NCI-H1417 treated with DMSO at 0.1 percent for 48 hours (cell line): ENCODE results near the gene CTDSPL2.
"Not testable (repeated sequence)": the region's sequence is repeated elsewhere in the genome, so short reads cannot be mapped to it uniquely, and the experiment has no call there.

Source experiments
- DNase-seq: peaks from one replicate; lab custom pipeline; 2025; lab: John Stamatoyannopoulos, UW

CTDSPL2 gene

DNA sequence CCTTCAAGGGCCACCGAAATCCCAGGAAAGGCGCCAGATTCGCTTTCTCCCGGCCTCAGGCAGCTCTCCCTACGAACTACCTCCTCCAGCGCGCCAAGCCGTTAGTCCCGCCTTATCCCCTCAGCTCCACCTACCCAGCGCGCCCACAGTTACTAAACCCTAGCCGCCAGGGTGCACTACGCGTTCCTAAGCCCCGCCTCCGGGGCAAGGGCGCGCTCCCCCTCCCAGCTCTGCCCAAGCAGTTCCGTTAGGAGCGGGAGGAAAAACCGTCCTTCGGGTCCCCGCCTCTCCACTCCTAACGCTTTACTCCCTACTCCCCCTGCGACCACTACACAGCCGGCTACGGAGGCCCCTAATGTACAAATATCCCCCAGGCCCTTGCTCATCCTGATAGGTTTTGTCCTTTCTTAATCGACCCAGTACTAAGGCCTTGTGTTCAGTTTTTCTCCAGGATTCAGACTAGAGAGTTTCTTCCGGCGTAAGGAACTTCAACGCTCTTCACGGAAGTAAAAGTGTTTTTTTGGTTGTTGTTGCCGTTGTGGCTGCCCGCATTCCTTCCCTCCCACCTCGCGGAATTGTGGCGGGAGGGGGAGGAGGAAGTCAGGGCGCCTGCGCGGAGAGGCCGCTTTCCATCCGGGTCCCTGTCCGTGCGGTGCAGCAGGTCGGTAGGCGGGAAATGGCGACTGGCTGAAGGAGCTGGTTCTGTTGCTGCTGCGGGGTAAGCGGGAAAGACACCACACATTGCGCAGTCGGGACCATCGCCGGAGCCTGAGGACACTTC, at the start of gene CTDSPL2:
Gene CTDSPL2, plus strand, starts transcription at position 655 of the 781 bp plus-strand sequence. CDS start 31,386 bp downstream, outside the sequence.
- DNase-seq: peak; percentile 99

GRCh38 chr15:44381236-44381635, 46.2 kb upstream of the CTDSPL2 start:
- DNase-seq: no peak

DNA sequence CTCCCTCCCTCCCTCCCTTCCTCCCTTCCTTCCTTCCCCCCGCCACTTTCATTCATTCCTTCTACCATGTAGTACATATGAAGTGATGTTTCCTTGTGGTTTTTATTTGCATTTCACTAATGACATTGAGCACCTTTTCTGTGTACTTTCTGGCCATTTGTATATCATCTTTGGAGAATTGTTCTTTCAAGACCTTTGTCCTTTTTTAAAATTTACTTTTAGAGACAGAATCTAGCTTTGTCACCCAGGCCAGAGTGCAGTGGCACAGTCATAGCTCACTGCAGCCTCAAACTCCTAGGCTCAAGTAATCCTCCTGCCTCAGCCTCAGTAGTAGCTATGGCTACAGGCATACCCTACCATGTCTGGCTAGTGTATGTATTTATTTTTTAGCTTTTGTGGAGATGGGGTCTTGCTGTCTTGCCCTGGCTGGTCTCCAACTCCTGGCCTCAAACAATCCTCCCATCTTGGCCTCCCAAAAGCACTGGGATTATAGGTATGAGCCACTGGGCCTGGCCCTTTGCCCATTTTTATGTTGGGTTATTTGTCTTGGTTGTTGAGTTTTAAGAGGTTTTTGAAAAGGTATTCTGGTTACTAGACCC, 42.0 kb upstream of the CTDSPL2 start:
- DNase-seq: no peak

- DNase-seq: no peak
These were observed 33.4 kb upstream of the CTDSPL2 start for GRCh38 chr15:44394062-44394461.

- DNase-seq: no peak
These were observed 32.9 kb upstream of the CTDSPL2 start for GRCh38 chr15:44394562-44394961.

DNA sequence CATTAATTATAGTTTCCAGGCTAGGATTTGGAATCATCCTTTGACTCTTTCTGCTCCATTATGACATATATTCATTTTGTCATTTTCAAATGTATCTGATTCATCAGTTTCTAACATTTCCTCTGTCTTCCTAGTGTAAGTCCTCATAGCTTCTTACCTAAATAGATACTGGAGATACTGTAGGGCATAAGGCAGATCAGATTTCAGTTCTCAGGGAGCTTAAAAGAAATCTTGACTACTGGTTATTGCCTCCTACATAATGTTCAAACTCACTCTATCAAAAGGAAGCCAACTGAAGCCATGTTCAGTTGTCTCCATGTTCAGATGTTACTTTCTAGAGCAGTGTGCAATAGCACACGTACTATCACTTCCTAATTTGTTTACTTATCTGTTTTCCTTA, 29.6 kb upstream of the CTDSPL2 start:
- no peak for DNase-seq

DNA sequence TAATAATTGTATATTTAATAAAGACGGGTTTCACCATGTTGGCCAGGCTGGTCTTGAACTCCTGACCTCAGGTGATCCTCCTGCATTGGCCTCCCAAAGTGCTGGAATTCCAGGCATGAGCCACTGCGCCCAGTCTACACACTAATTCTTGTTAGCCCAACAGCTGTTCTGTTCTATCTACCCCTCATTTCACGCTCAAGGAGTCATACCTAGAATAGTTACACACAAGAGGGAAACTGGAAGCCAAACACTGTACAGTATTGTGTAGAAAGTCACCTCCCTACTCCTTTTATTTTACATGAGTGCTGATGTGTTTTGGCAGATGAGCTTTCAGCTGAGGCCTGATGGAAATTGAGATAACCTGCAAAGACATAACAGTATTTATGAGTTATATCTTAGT, 13.4 kb upstream of the CTDSPL2 start:
- no peak for DNase-seq

- no peak for DNase-seq
These were observed 611 bp downstream of the CTDSPL2 start for GRCh38 chr15:44427756-44428724.

- no peak for DNase-seq
These were observed 8.7 kb downstream of the CTDSPL2 start for GRCh38 chr15:44435893-44436667.

DNA sequence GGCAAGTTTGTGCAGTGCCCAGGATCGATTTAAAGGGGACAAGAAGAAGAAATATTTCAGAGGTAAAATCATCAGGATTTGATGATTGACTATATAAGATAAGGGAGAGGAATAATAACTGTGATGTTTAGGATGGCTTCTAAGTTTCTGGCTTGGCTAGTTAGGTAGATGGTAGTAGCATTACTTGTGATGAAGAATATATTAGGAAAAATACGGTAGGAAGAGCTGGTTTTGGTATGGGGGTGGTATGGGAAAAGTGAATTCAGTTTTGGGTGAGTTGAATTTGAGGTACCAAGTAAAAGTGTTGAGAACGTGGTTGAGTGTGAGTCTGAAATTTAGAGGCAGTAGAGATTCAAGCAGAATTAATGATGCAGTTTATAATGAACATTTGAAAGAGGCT, 11.0 kb downstream of the CTDSPL2 start:
- no peak for DNase-seq

DNA sequence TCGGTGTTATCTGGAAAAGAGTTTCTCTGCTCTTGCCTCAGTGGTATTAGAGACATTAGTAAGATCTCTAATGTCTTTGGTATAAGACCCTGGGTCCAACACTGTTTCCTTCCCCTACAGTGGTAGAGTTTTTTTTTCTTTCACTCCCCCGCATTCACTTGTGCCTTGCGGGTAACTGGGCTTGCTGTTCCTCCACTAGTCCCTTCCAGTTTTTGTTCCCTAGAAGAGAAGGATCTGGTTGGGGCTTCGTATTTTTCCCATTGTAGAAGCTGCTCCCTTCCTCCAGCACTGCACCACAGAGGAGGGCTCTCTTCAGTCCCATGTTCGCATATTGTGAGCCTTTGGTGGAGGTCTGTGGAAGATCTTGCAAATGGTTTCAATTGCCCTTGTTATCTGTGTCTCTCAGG, 13.7 kb downstream of the CTDSPL2 start:
- no peak for DNase-seq

DNA sequence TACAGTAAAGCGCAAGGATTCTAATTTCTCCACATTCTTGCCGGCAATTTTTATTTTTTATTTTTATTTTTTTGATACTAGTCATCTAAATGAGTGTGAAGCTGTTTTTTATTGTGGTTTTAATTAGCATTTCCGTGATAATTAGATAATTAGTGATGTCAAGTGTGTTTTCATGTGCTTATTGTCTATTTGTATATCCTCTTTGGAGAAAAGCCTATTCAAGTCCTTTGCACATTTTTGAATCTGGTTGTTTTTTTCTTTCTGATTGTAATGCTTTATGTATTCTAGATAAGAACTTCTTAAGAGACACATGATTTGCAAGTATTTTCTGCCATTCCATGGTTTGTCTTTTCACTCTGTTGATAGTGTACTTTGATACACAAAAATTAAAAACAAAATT, 16.1 kb downstream of the CTDSPL2 start:
- DNase-seq: no peak

DNA sequence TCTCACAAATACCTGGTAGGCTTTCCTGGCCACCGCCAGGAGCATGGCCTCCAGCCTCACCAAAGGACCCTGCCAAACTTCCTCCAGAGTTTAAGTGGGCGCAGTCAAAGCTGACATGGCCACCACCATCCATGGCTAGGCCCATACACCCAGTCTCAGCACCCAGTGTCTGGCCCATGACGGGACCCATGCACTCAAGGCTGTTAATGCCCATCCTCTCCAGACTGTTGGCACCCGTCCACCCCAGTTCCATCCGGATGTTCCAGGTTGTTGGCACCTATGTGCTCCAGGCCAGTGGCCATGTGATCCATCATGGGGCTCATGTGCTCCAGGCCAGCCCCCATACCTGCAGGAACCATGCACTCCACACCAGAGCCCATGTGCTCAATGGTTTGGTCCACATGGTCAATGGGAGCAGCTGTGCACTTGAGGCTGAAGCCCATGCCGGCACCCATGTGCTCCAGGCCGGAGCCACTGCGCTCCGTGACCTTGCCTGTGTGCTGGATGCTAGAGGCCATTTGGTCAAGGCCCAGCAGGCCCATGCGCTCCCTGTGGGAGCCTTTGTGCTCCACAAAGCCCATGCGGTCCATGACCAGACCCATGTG, 20.4 kb downstream of the CTDSPL2 start:
- DNase-seq: no peak

- DNase-seq: no peak
These were observed 22.7 kb downstream of the CTDSPL2 start for GRCh38 chr15:44450172-44450571.

- not testable (repeated sequence) for DNase-seq
These were observed 26.3 kb downstream of the CTDSPL2 start for GRCh38 chr15:44453578-44454283.

DNA sequence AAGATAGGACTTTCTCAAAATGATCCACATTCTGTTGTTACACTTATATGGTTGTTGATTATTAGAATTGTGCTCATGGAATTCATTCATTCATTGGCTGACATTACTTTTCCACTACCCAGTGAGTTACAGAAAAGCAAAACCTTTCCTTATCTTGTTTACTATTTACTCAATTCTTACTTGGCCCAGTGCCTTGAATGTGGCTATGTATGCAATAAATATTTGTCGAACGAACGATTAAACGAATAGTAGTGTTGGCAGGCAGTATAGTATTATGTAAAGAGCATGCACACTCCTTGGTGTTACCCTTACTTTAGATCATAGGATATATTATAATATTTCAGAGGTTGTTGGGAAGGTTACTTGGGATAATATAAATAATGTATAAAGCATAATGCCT, 31.0 kb downstream of the CTDSPL2 start:
- DNase-seq: no peak

GRCh38 chr15:44468709-44469385, 41.4 kb downstream of the CTDSPL2 start:
- no peak for DNase-seq

DNA sequence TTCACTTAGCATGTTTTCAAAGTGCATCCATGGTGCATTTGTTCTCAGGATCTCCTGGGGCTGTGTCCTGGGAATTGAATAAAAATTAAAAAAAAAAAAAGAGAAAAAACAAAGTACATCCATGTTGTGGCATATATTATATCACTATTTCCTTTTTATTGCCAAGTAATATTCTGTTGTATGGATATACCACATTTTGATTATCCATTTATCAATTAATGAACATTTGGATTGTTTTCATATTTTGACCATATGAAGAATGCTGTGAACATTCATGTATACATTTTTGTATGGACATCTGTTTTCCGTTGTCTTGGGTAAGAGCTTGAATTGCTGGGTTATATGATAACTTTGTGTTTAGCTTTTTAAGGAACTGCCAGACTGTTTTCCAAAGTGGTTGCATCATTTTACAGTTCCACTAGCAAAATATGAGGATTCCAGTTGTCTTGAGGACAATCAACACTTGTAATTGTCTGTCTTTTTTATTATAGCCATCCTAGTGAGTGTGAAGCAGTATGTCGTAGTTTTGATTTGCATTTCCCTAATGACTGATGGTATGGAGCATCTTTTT, 44.5 kb downstream of the CTDSPL2 start:
- DNase-seq: no peak

DNA sequence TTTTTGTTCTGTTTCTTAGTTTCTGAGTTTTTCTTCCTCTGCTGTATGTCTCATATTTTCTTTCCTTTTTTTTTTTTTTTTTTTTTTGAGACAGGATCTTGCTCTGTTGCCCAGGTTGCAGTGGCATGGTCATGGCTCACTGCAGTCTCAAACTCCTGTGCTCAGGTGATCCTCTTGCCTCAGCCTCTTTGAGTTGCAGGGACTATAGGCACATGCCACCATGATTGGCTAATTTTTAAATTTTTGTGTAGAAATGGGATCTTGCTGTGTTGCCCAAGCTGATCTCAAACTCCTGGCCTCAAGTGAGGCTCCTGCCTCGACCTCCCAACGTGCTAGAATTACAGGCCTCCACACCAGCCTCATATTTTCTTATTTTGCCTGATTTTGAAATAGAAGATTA, 51.9 kb downstream of the CTDSPL2 start:
- DNase-seq: no peak

GRCh38 chr15:44482090-44482489, 54.7 kb downstream of the CTDSPL2 start:
- DNase-seq: no peak
